Measurements from ENCODE around the gene GEMIN8.

Gene GEMIN8

GRCh38 chrX:14027036-14027435 is 2.7 kb downstream of the GEMIN8 start:
- POLR2A ChIA-PET = no interaction called here
- DNase-seq (ENCODE audit: low read depth, low spot score) = no peak
- CTCF ChIA-PET = interaction anchor here (1.2 kb wide), 1 partner anchor 520 kb away, joined by 4 read pairs; no protein-coding TSS in a partner anchor
- no peak for TF ChIP-seq CTCF (IDR thresholded peaks at IDR 0.05; ENCODE audit: insufficient read depth, low read length, missing control alignments)
- no peak overlapping the region for H3K4me3 ChIP-seq (ENCODE audit: low read depth, low read length)

- no peak for TF ChIP-seq CTCF (IDR thresholded peaks at IDR 0.05; ENCODE audit: insufficient read depth, low read length, missing control alignments)
- CTCF ChIA-PET = interaction anchor here (0.7 to 1.2 kb wide), 2 partner anchors 519 to 1255 kb away, joined by 3 to 4 read pairs; no protein-coding TSS in a partner anchor
- no peak overlapping the region for H3K4me3 ChIP-seq (ENCODE audit: low read depth, low read length)
- DNase-seq (ENCODE audit: low read depth, low spot score) = no peak
- POLR2A ChIA-PET = no interaction called here
These were observed 3.6 kb downstream of the GEMIN8 start for GRCh38 chrX:14026121-14026520.

GRCh38 chrX:14022019-14022418 is 7.7 kb downstream of the GEMIN8 start:
- no peak overlapping the region for H3K4me3 ChIP-seq (ENCODE audit: low read depth, low read length)
- ChIA-PET POLR2A (no interaction called here), CTCF (no interaction called here)
- TF ChIP-seq CTCF (IDR thresholded peaks at IDR 0.05; ENCODE audit: insufficient read depth, low read length, missing control alignments) = no peak
- no peak for DNase-seq (ENCODE audit: low read depth, low spot score)

GRCh38 chrX:14017399-14017798 is 12.3 kb downstream of the GEMIN8 start:
- ChIA-PET POLR2A (no interaction called here), CTCF (no interaction called here)
- no peak for TF ChIP-seq CTCF (IDR thresholded peaks at IDR 0.05; ENCODE audit: insufficient read depth, low read length, missing control alignments)
- no peak for DNase-seq (ENCODE audit: low read depth, low spot score)
- H3K4me3 ChIP-seq (ENCODE audit: low read depth, low read length) = no peak overlapping the region

- ChIA-PET CTCF (interaction anchor here (1.0 kb wide), 1 partner anchor 509 kb away, joined by 3 read pairs; no protein-coding TSS in a partner anchor), POLR2A (no interaction called here)
- DNase-seq (ENCODE audit: low read depth, low spot score) = no peak
- TF ChIP-seq CTCF (IDR thresholded peaks at IDR 0.05; ENCODE audit: insufficient read depth, low read length, missing control alignments) = no peak
- H3K4me3 ChIP-seq (ENCODE audit: low read depth, low read length) = no peak overlapping the region
These were observed 13.8 kb downstream of the GEMIN8 start for GRCh38 chrX:14015941-14016340.

GRCh38 chrX:14015294-14015693 is 14.4 kb downstream of the GEMIN8 start:
- no peak overlapping the region for H3K4me3 ChIP-seq (ENCODE audit: low read depth, low read length)
- POLR2A ChIA-PET = no interaction called here

More at GRCh38 chrX:14015294-14015693, 14.4 kb downstream of the GEMIN8 start:
- no peak for TF ChIP-seq CTCF (IDR thresholded peaks at IDR 0.05; ENCODE audit: insufficient read depth, low read length, missing control alignments)
- no peak for DNase-seq (ENCODE audit: low read depth, low spot score)
- CTCF ChIA-PET = interaction anchor here (1.0 kb wide), 1 partner anchor 508 kb away, joined by 3 read pairs; no protein-coding TSS in a partner anchor

Measured in AG04449 (cell line).